GM19035 (cell line): Measurements from ENCODE around the gene MBLAC1.
A peak's percentile ranks its signal among the peaks of the same experiment; 100 is the strongest.

Experiments
- ATAC-seq: cut with Tn5 transposase; IDR thresholded peaks from one replicate; pipeline ENCODE4 v1.9.1; 2021; ENCODE audit not compliant: unreplicated experiment

MBLAC1 gene

DNA sequence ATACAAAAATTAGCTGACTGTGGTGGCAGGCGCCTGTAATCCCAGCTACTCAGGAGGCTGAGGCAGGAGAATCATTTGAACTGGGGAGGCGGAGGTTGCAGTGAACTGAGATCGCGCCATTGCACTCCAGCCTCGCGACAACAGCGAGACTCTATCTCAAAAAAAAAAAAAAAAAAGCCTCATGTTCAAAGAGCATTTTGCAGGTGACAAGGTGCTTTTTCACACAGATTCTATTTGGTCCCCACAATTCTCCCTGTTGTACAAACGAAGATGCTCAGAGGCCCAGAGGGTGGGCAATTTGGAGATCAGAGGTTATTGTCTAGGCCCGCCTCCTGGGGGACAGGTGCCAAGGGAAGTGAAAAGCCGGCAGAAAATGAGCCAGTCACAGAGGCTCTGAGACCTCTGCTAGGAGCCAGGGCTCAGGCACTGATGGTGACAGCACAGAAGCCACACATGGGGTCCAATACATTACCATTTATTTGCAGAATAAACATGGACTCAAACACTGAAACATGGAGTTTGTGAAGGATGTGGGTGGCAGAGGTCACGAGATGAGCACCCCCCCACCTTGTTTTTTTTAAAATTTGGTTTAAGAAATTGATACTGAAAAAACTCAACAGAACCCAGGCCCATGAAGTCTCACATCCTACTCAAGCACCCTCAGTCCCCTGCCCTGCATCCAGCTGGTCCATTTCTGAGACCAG is 42.5 kb downstream of the MBLAC1 start:
- ATAC-seq = no peak

GRCh38 chr7:100170101-100170897 is 43.5 kb downstream of the MBLAC1 start:
- ATAC-seq = no peak

DNA sequence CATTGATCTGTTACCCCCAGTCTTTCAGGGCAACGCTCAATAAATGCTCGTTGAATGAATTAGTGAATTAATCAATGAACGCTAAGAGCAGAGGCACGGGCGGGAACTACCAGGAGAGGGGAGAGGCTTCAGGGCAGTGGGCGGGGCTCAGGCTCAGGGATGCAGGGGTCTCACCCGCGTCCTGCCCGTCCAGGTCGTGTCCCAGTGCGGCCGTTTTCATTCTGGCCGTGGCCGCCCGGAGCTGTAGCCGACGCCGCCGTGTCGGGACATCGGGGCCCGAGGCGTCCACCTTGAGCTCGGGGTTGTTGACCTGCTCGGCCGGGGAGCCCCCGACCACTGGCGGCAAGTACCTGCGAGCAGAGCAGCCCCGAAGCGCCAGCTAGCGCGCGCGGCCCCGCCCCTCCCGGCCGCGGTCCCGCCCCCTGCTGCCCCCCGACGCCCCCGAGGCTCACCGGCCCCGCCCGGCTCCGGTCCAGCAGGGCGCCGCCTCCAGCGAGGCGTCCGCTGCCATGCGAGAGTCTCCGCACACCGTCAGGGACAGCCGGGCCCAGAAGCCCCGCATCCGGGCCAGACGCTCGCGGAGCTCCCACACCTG is 44.4 kb downstream of the MBLAC1 start:
- no peak for ATAC-seq

GRCh38 chr7:100171840-100172239 is 45.1 kb downstream of the MBLAC1 start:
- ATAC-seq = no peak

DNA sequence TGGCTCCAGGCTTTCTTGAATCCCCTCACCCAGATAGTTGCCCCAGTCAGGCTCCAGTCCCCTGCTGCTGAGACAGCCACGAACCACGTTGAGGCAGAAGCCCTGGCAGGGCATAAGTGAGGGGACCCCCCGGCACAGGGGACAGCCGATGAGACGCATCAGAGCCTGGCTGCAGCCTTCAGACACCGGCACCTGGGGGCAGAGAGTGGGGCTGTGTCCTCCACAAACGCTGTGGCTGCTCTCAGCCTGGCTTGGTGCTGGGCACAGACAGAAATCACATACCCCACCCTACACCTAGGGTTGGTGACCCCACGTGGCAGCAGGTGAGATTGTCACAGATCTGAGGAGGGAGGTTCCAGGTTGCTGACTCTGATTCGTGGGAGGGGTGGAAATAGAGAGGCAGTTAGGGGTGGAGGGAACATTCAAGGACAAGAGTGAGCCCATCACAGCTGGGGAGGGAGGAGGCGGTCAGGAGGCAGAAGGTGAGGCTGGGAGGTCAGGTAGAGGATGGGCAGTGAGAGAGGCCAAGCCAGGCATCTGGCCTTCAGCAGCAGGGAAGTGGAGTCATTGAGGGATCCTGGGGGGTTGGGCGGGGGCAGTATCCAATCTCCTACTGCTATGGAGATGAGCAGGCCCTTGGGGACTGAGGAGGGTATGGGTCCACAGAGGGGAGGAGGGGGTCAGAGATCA is 47.2 kb downstream of the MBLAC1 start:
- ATAC-seq = no peak

DNA sequence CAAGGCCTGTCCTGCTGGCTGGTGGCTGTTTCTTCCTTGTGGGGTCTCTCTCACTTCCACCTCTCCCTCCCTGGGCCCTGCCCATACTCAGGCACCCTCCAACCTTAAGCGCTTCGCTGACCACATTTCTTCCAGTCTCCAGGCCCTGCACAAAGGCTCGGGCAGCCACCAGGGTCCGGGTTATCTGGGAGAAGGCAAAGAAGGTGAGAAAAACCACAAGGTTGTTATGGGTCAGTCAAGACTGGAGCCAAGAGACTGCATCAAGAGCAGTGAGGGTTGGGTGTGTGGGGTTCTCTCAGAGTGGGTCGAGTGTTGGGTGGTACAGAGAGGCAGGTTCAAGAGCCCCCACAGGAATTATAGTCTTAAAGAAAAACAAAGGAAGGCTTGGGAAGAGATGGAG is 47.8 kb downstream of the MBLAC1 start:
- ATAC-seq = no peak

GRCh38 chr7:100175296-100175935 is 48.6 kb downstream of the MBLAC1 start:
- no peak for ATAC-seq

DNA sequence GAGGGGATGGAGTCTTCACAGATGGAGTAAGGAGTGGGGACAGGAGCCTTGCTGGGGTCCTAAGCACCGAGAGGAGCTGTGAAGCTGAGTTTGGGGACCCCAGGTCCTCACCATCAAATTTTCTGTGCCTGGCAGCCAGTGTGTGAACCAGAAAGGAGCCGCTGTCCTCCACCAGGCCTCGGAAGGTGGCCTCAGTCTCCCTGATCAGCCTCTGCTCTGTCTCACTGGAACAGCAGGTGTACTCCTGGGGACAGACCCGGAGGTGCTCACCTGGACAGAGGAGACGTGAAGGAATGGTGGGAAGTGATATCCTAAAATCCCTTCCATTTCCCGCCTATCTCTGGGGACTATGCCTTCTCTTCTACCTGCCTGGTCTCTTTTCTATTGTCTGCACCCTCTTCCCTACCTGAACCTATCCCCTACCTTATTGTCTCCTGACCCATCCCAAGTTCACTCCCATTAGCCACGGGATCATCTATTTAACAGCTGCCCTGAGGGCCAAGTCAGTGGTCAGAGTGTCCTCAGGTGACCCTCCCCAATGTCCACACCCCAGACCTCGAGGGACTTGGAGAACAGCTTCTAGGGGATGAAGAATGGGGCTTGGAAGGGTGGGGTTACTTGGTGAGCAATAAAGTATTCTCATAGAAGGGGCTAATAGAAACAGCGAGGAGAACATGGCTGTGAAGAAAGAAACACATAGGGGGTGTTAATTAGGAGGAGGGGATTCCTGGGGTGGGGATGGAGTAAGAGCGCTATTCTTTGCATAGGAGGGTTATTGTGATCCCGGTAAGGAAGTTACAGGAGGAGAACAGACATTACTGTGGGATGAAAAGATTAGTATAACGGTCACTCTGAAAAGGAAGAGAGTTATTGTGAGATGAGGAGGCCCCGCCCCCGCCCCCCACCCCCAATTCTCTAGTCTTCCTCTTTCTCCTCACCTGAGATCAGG is 49.6 kb downstream of the MBLAC1 start:
- ATAC-seq = no peak

- ATAC-seq = peak; percentile 95
Measured at GRCh38 chr7:100177045-100178001, 50.6 kb downstream of the MBLAC1 start, which contains the start of the genes GPC2 and STAG3. Gene GPC2, minus strand, starts transcription at chr7:100177381. Its CDS starts 182 bp downstream, at chr7:100177199. Gene STAG3, plus strand, starts transcription at chr7:100177918. Its CDS starts 2,639 bp downstream, at chr7:100180557.
